ENCODE results near the gene CYP2W1.

- TF ChIP-seq CTCF (IDR thresholded peaks at IDR 0.05): no peak
- no peak for TF ChIP-seq POLR2A (IDR thresholded peaks at IDR 0.05)
Measured at GRCh38 chr7:940599-941408, 42.2 kb upstream of the CYP2W1 start.
